ENCODE results near the gene KCNH1. TPM values are rescaled to one million over a fixed set of nuclear protein-coding genes. Genes with fewer than 3 reads are reported as not detected.

The KCNH1 gene
- total and polyA plus RNA-seq, 10 donors, result not detected

DNA sequence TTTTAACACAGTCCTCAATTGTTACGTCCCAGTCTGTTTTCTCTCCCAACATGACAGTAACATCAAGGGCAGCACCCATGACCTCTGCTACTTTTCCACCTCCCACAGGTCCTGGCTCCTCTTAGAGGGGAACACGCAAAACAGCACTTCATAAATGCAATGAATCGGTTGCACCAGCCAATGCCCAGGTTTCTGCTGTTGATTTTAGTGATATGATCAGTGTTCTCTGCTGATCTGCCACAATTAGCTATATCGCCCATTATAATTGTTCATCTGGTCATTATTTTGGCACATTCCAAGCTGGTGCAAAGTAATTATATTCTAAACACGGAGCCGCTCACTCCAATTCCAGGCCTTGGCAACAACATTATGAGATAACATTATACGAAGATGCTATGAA is 184.5 kb downstream of the KCNH1 start:
- H3K4me3 ChIP-seq, result no peak overlapping the region

DNA sequence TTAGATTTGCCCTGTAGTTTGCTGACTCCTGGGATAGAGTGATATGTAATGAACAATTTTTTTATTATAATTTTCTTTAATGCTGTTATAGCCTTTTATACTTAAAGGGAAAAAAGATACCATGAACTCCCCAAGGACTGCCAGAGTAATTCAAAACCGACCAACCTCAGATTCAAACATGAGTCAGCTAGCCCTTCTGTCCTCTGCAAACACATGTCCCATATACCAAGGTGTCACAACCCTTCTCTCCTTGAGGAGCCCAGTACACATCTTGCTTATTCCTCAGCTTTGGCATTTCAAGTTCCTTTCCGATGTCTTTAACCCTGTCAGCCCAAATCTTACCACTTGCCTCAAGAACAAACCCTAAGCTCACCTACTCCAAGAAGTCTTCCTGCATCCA is 184.9 kb downstream of the KCNH1 start:
- no peaks in the 10 kb centered on the region for H3K4me1 ChIP-seq
- H3K27me3 ChIP-seq (replicated peaks in 1 of 7), result no peaks in the 10 kb centered on the region
- TF ChIP-seq POLR2AphosphoS5 (IDR thresholded peaks at IDR 0.05) (no peak), POLR2A (IDR thresholded peaks at IDR 0.05) (no peak)
- TF ChIP-seq, protein P1, sequence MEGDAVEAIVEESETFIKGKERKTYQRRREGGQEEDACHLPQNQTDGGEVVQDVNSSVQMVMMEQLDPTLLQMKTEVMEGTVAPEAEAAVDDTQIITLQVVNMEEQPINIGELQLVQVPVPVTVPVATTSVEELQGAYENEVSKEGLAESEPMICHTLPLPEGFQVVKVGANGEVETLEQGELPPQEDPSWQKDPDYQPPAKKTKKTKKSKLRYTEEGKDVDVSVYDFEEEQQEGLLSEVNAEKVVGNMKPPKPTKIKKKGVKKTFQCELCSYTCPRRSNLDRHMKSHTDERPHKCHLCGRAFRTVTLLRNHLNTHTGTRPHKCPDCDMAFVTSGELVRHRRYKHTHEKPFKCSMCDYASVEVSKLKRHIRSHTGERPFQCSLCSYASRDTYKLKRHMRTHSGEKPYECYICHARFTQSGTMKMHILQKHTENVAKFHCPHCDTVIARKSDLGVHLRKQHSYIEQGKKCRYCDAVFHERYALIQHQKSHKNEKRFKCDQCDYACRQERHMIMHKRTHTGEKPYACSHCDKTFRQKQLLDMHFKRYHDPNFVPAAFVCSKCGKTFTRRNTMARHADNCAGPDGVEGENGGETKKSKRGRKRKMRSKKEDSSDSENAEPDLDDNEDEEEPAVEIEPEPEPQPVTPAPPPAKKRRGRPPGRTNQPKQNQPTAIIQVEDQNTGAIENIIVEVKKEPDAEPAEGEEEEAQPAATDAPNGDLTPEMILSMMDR (IDR thresholded peaks at IDR 0.05 in 8 of 11, conservative IDR thresholded peaks at IDR 0.05 in 3 of 11), result no peak
- no peaks in the 10 kb centered on the region for H3K36me3 ChIP-seq
- no peak overlapping the region for H3K4me3 ChIP-seq
- no peak for DNase-seq
- H3K27ac ChIP-seq, result no peak overlapping the region
- 76 to 90% (median 83%) methylated on average over 2 of the region's 2 CpGs for WGBS, 5 donors
- intact Hi-C loops (cut with DNase I; ENCODE audit: low total_unique reads), result no loop called here
- no peaks in the 10 kb centered on the region for H3K9me3 ChIP-seq

More for the DNA sequence above, 184.5 kb downstream of the KCNH1 start:
- Histone ChIP-seq H3K4me1 (no peaks in the 10 kb centered on the region), H3K9me3 (no peaks in the 10 kb centered on the region), H3K27ac (no peak overlapping the region), H3K27me3 (replicated peaks in 1 of 7) (no peaks in the 10 kb centered on the region), H3K36me3 (no peaks in the 10 kb centered on the region)
- intact Hi-C loops (cut with DNase I; ENCODE audit: low total_unique reads), result no loop called here
- no peak for TF ChIP-seq POLR2AphosphoS5 (IDR thresholded peaks at IDR 0.05)
- no peak for TF ChIP-seq POLR2A (IDR thresholded peaks at IDR 0.05)
- TF ChIP-seq, protein P1 (IDR thresholded peaks at IDR 0.05 in 8 of 11, conservative IDR thresholded peaks at IDR 0.05 in 3 of 11), result no peak
- WGBS, 5 donors, result 76 to 80% (median 78%) methylated on average over 7 of the region's 7 CpGs
- DNase-seq, result no peak

DNA sequence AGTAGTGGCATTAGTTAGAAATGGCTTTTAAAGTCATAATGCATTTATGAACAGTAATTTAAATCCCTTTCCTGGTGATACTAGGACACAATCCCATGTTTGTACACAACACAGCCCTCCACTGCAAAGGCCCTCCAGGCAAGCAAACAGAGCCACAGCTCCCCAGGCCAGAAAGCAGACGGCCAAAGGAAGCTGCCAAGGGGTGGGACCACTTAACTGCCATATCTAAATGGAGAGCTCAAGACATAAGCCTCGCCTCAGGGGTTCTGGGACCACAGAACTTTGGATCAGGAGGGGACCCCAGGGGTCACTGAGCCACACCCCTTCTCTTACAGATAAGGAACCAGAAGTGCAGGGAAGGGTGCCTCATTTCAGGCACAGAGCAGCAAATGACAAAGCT is 189.7 kb downstream of the KCNH1 start:
- Histone ChIP-seq H3K9me3 (no peaks in the 10 kb centered on the region), H3K4me1 (no peaks in the 10 kb centered on the region), H3K27me3 (replicated peaks in 1 of 7) (no peaks in the 10 kb centered on the region), H3K27ac (no peak overlapping the region), H3K4me3 (no peak overlapping the region), H3K36me3 (no peaks in the 10 kb centered on the region)
- TF ChIP-seq, protein P1 (IDR thresholded peaks at IDR 0.05 in 8 of 11, conservative IDR thresholded peaks at IDR 0.05 in 3 of 11), result no peak
- TF ChIP-seq POLR2AphosphoS5 (IDR thresholded peaks at IDR 0.05) (no peak), POLR2A (IDR thresholded peaks at IDR 0.05) (no peak)
- DNase-seq, result no peak
- WGBS, 5 donors, result 28 to 44% (median 33%) methylated on average over 2 of the region's 2 CpGs
- intact Hi-C loops (cut with DNase I; ENCODE audit: low total_unique reads), result no loop called here

DNA sequence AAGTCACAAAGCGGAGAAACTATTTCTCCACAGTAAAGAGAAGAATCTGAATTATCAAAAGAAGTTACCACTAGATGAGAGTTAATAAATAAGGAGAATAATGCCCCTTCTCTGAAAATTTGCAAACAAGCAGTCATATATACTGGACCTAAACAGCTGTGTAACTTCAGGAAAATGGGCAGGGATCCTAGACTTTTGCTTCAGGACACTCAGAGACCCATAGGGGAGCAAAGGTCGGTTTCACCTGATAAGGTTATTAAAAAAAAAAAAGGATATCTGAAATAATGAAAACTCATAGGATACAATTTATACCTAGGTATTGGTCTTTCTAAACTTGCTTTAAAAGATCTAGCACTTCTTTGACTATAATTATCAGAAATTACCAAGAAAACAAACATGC is 191.4 kb downstream of the KCNH1 start:
- no peaks in the 10 kb centered on the region for H3K36me3 ChIP-seq
- no peak for DNase-seq
- intact Hi-C loops (cut with DNase I; ENCODE audit: low total_unique reads), result no loop called here
- 72 to 83% (median 75%) methylated on average over 2 of the region's 2 CpGs for WGBS, 5 donors
- TF ChIP-seq POLR2A (IDR thresholded peaks at IDR 0.05), result no peak
- no peak for TF ChIP-seq POLR2AphosphoS5 (IDR thresholded peaks at IDR 0.05)
- TF ChIP-seq, protein P1 (IDR thresholded peaks at IDR 0.05 in 8 of 11, conservative IDR thresholded peaks at IDR 0.05 in 3 of 11), result no peak
- H3K4me3 ChIP-seq, result no peak overlapping the region
- no peaks in the 10 kb centered on the region for H3K4me1 ChIP-seq
- no peaks in the 10 kb centered on the region for H3K9me3 ChIP-seq
- H3K27me3 ChIP-seq (replicated peaks in 1 of 7), result no peaks in the 10 kb centered on the region
- H3K27ac ChIP-seq, result no peak overlapping the region
